ENCODE data around the gene RAB11FIP3. TPM values are rescaled to one million over a fixed set of nuclear protein-coding genes. Genes with fewer than 3 reads are reported as not detected.
A peak's percentile ranks its signal among the peaks of the same experiment; 100 is the strongest.

Gene RAB11FIP3
- total and polyA plus RNA-seq, 2 of the 13 experiments (the other 11 are each of a cell fraction or from before 2014, with no cell fraction given), result 34.3 to 57.6 TPM

GRCh38 chr16:502179-502943 lies 76.9 kb downstream of the RAB11FIP3 start (continued):
- TF ChIP-seq KIAA2018 (CRISPR knock-in tag; IDR thresholded peaks at IDR 0.05; ENCODE audit: borderline replicate concordance), result no peak
- 0 out of 2 replicates have a peak, but pooled peaks have one; percentile 7 for TF ChIP-seq CBFB (CRISPR knock-in tag; IDR thresholded peaks at IDR 0.05)
- no peak for TF ChIP-seq NBN (conservative IDR thresholded peaks at IDR 0.05)
- peak; percentile 64 for TF ChIP-seq BCL6 (CRISPR knock-in tag; IDR thresholded peaks at IDR 0.05)
- no peak for TF ChIP-seq TRIM24 (CRISPR knock-in tag; IDR thresholded peaks at IDR 0.05)
- peak; percentile 77 for TF ChIP-seq ZBTB7A (CRISPR knock-in tag; IDR thresholded peaks at IDR 0.05)
- TF ChIP-seq ZHX2 (IDR thresholded peaks at IDR 0.05; ENCODE audit: low read depth), result no peak
- no peak for TF ChIP-seq ZHX2 (CRISPR knock-in tag; IDR thresholded peaks at IDR 0.05; ENCODE audit: borderline replicate concordance)
- TF ChIP-seq CEBPB (IDR thresholded peaks at IDR 0.05; ENCODE audit: borderline replicate concordance, low read depth, low read length), result peak; percentile 12; the same call in 1 of the 2 replicates
- TF ChIP-seq ZNF362 (CRISPR knock-in tag; IDR thresholded peaks at IDR 0.05; ENCODE audit: borderline replicate concordance), result no peak
- no peak for TF ChIP-seq E2F5 (CRISPR knock-in tag; conservative IDR thresholded peaks at IDR 0.05)
- no peak for TF ChIP-seq ATAD3A (CRISPR knock-in tag; IDR thresholded peaks at IDR 0.05)
- TF ChIP-seq ZNF761 (CRISPR knock-in tag; conservative IDR thresholded peaks at IDR 0.05), result no peak; the same call in 1 of the 2 replicates
